ENCODE measurements around the gene MRPL36.
"Not testable (repeated sequence)": the region's sequence is repeated elsewhere in the genome, so short reads cannot be mapped to it uniquely, and the experiment has no call there.

Gene MRPL36
- 3.6 to 28.0 (median 14.2) reads per million in 9 experiments for total RNA-seq

GRCh38 chr5:1799602-1800471 lies at the start of gene MRPL36:
Gene MRPL36, minus strand, starts transcription at chr5:1799837. Its CDS starts 902 bp downstream, at chr5:1798935.
- ATAC-seq (replicated peaks): peak; percentile 71
- H3K27ac Mint-ChIP-seq: peak within 1 kb of the TSS; percentile 95 to 97
- no peaks in the 10 kb centered on the region for H3K27me3 Mint-ChIP-seq
- H3K36me3 Mint-ChIP-seq (ENCODE audit: insufficient read depth): peaks cover 68% of the 10 kb centered on the region
- peaks cover 51 to 54% of the 10 kb centered on the region in 2 donors for H3K4me1 Mint-ChIP-seq (ENCODE audit: low read depth in 2 of 2)
- peak; percentile 78 to 85 (median 83) for DNase-seq
- no peaks in the 10 kb centered on the region for H3K9me3 Mint-ChIP-seq
- peak within 1 kb of the TSS; percentile 87 to 97 for H3K4me3 Mint-ChIP-seq

- ATAC-seq (replicated peaks): no peak
- H3K27ac Mint-ChIP-seq: no peak overlapping the region
- H3K4me3 Mint-ChIP-seq: no peak overlapping the region
- DNase-seq: no peak
- H3K4me1 Mint-ChIP-seq (ENCODE audit: low read depth in 2 of 2): peaks cover 0 to 2% of the 10 kb centered on the region in 2 donors
- H3K9me3 Mint-ChIP-seq: no peaks in the 10 kb centered on the region
- H3K36me3 Mint-ChIP-seq (ENCODE audit: insufficient read depth): no peaks in the 10 kb centered on the region
- peaks cover 13 to 24% of the 10 kb centered on the region in 2 donors for H3K27me3 Mint-ChIP-seq
Measured at GRCh38 chr5:1847611-1848010, 48.0 kb upstream of the MRPL36 start.

- Mint-ChIP-seq H3K9me3 (no peaks in the 10 kb centered on the region), H3K36me3 (ENCODE audit: insufficient read depth) (no peaks in the 10 kb centered on the region), H3K4me3 (no peak overlapping the region), H3K27ac (no peak overlapping the region), H3K4me1 (ENCODE audit: low read depth in 2 of 2) (peaks cover 0 to 2% of the 10 kb centered on the region in 2 donors), H3K27me3 (peaks cover 10 to 21% of the 10 kb centered on the region in 2 donors)
- DNase-seq: no peak
- no peak for ATAC-seq (replicated peaks)
Measured at GRCh38 chr5:1847056-1847455, 47.4 kb upstream of the MRPL36 start.

- no peak overlapping the region for H3K27ac Mint-ChIP-seq
- no peaks in the 10 kb centered on the region for H3K9me3 Mint-ChIP-seq
- H3K4me1 Mint-ChIP-seq (ENCODE audit: low read depth in 2 of 2): peaks cover 0 to under 1% of the 10 kb centered on the region in 2 donors
- H3K36me3 Mint-ChIP-seq (ENCODE audit: insufficient read depth): no peaks in the 10 kb centered on the region
- DNase-seq: no peak
- H3K27me3 Mint-ChIP-seq: peaks cover 10 to 16% of the 10 kb centered on the region in 2 donors
- no peak overlapping the region for H3K4me3 Mint-ChIP-seq
- ATAC-seq (replicated peaks): no peak
Measured at GRCh38 chr5:1846583-1846982, 46.9 kb upstream of the MRPL36 start.

- Mint-ChIP-seq H3K4me1 (ENCODE audit: low read depth in 2 of 2) (no peaks in the 10 kb centered on the region), H3K27me3 (peaks cover 7 to 11% of the 10 kb centered on the region in 2 donors), H3K27ac (no peak overlapping the region), H3K4me3 (no peak overlapping the region), H3K36me3 (ENCODE audit: insufficient read depth) (no peaks in the 10 kb centered on the region), H3K9me3 (no peaks in the 10 kb centered on the region)
- DNase-seq (no peak), ATAC-seq (replicated peaks) (no peak)
Measured at GRCh38 chr5:1845696-1846095, 46.1 kb upstream of the MRPL36 start.

- no peak overlapping the region for H3K4me3 Mint-ChIP-seq
- DNase-seq (no peak), ATAC-seq (replicated peaks) (no peak)
- H3K27me3 Mint-ChIP-seq: peaks cover 14 to 19% of the 10 kb centered on the region in 2 donors
- H3K4me1 Mint-ChIP-seq (ENCODE audit: low read depth in 2 of 2): no peaks in the 10 kb centered on the region
- no peak overlapping the region for H3K27ac Mint-ChIP-seq
- no peaks in the 10 kb centered on the region for H3K9me3 Mint-ChIP-seq
- H3K36me3 Mint-ChIP-seq (ENCODE audit: insufficient read depth): no peaks in the 10 kb centered on the region
Measured at GRCh38 chr5:1844708-1845436, 45.2 kb upstream of the MRPL36 start.

- not testable (repeated sequence) for H3K36me3 Mint-ChIP-seq (ENCODE audit: insufficient read depth); H3K9me3 Mint-ChIP-seq; H3K27ac Mint-ChIP-seq; H3K4me3 Mint-ChIP-seq; ATAC-seq (replicated peaks); H3K4me1 Mint-ChIP-seq (ENCODE audit: low read depth in 2 of 2); DNase-seq
- H3K27me3 Mint-ChIP-seq: peaks cover 25 to 29% of the 10 kb centered on the region in 2 donors
Measured at GRCh38 chr5:1843761-1844160, 44.1 kb upstream of the MRPL36 start.

- no peak for ATAC-seq (replicated peaks)
- no peak for DNase-seq
- Mint-ChIP-seq H3K4me3 (no peak overlapping the region), H3K4me1 (ENCODE audit: low read depth in 2 of 2) (no peaks in the 10 kb centered on the region), H3K27me3 (peaks cover 24 to 28% of the 10 kb centered on the region in 2 donors), H3K9me3 (no peaks in the 10 kb centered on the region), H3K36me3 (ENCODE audit: insufficient read depth) (no peaks in the 10 kb centered on the region), H3K27ac (no peak overlapping the region)
Measured at GRCh38 chr5:1842004-1842819, 42.6 kb upstream of the MRPL36 start.

GRCh38 chr5:1840741-1841521 lies 41.3 kb upstream of the MRPL36 start:
- no peak overlapping the region for H3K27ac Mint-ChIP-seq
- H3K4me1 Mint-ChIP-seq (ENCODE audit: low read depth in 2 of 2): no peaks in the 10 kb centered on the region
- H3K27me3 Mint-ChIP-seq: peaks cover 35 to 39% of the 10 kb centered on the region in 2 donors

GRCh38 chr5:1840071-1840547 lies 40.5 kb upstream of the MRPL36 start:
- DNase-seq (no peak), ATAC-seq (replicated peaks) (no peak)
- Mint-ChIP-seq H3K27ac (no peak overlapping the region), H3K4me1 (ENCODE audit: low read depth in 2 of 2) (no peaks in the 10 kb centered on the region), H3K9me3 (no peaks in the 10 kb centered on the region), H3K36me3 (ENCODE audit: insufficient read depth) (no peaks in the 10 kb centered on the region), H3K27me3 (peaks cover 36 to 47% of the 10 kb centered on the region in 2 donors), H3K4me3 (no peak overlapping the region)

More at GRCh38 chr5:1840741-1841521, 41.3 kb upstream of the MRPL36 start:
- ATAC-seq (replicated peaks) (no peak), DNase-seq (no peak)
- H3K36me3 Mint-ChIP-seq (ENCODE audit: insufficient read depth): no peaks in the 10 kb centered on the region
- H3K9me3 Mint-ChIP-seq: no peaks in the 10 kb centered on the region
- H3K4me3 Mint-ChIP-seq: no peak overlapping the region

- ATAC-seq (replicated peaks) (no peak), DNase-seq (no peak)
- Mint-ChIP-seq H3K27ac (no peak overlapping the region), H3K4me3 (no peak overlapping the region), H3K27me3 (peaks cover 42 to 63% of the 10 kb centered on the region in 2 donors), H3K4me1 (ENCODE audit: low read depth in 2 of 2) (no peaks in the 10 kb centered on the region), H3K9me3 (no peaks in the 10 kb centered on the region), H3K36me3 (ENCODE audit: insufficient read depth) (no peaks in the 10 kb centered on the region)
Measured at GRCh38 chr5:1838013-1838412, 38.4 kb upstream of the MRPL36 start.

Data from effector memory CD8-positive, alpha-beta T cell (primary cell).